ENCODE results near the gene ABI3BP.
"Not testable (repeated sequence)": the region's sequence is repeated elsewhere in the genome, so short reads cannot be mapped to it uniquely, and the experiment has no call there.

The ABI3BP gene, protein sequence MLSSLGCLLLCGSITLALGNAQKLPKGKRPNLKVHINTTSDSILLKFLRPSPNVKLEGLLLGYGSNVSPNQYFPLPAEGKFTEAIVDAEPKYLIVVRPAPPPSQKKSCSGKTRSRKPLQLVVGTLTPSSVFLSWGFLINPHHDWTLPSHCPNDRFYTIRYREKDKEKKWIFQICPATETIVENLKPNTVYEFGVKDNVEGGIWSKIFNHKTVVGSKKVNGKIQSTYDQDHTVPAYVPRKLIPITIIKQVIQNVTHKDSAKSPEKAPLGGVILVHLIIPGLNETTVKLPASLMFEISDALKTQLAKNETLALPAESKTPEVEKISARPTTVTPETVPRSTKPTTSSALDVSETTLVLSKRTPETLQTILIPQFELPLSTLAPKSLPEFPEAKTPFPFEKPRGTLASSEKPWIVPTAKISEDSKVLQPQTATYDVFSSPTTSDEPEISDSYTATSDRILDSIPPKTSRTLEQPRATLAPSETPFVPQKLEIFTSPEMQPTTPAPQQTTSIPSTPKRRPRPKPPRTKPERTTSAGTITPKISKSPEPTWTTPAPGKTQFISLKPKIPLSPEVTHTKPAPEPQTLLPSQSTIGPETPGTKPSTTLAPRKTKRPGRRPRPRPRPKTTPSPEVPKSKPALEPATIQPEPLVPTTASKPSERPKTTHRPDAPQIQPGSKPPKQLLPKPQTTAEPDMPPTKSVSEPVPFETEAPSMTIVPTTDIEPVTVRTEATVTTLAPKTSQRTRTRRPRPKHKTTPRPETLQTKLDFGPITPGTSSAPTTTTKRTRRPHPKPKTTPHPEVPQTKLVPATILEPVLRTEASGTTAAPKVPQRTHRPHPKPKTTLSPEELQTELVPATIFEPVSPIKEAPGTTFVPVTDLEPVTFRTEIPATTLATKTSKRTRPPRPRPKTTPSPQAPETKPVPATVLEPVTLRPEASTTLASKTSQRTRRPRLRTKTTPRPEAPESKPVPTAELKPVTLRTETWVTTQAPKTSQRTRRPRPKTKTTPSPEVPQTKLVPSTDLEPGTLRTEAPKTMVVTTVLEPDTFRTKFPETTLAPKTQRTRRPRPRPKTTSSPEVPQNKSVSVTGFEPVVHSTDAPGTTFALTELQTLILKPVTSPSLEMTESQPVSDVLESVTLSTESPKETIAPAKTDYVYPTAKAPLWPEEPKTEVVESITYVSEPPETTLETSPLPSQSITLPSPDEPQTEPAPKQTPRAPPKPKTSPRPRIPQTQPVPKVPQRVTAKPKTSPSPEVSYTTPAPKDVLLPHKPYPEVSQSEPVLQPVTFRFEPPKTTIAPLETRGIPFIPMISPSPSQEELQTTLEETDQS (N-terminal part only)

GRCh38 chr3:100993309-100993708 is at the start of gene ABI3BP:
Gene ABI3BP (minus strand): TSS chr3:100993421. CDS start chr3:100993384, 37 bp downstream.
- peak in 17 of 58 donors; percentile 0 to 15 (median 5) for DNase-seq

DNA sequence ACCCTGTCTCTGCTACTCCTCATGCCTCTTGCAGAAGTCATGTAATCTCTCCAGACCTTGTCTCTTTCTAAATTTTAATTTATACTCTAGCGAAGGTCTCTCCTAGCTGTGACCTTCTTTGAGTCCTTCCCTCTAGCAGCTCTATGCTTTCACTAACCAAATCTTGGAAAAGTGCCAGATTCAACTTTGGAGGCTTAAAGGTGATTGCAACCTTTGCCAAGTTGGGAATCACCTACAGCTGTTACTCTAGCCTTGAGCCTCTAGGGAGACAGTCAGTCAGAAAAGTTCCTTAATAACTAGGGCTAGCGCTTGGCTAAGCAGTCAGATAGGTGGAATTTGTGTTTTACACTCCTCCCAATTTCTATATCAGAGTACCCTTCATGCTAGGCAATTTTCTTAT is 46.1 kb upstream of the ABI3BP start:
- DNase-seq = no peak

- DNase-seq = no peak
Measured at GRCh38 chr3:101038880-101039279, 45.7 kb upstream of the ABI3BP start.

DNA sequence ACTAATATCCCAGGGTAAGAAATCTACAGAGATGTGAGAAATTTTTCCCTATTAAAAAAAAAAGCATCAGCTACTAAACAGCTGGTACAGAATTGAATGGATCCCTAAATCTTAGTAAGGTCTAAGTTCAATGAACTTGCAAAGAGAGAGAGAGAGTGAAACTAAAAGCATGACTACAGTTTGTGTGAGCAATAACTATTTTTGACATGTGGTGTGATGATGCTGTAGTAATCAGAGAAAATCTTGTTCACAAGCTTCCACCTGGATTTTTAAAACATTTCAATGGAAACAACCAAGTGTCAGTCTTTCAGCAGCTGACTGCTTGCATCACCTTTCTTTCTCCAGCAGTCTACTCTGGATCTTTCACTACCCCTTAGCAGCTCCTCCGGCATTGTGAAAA is 45.2 kb upstream of the ABI3BP start:
- DNase-seq = no peak

GRCh38 chr3:101037613-101038012 is 44.4 kb upstream of the ABI3BP start:
- no peak for DNase-seq

DNA sequence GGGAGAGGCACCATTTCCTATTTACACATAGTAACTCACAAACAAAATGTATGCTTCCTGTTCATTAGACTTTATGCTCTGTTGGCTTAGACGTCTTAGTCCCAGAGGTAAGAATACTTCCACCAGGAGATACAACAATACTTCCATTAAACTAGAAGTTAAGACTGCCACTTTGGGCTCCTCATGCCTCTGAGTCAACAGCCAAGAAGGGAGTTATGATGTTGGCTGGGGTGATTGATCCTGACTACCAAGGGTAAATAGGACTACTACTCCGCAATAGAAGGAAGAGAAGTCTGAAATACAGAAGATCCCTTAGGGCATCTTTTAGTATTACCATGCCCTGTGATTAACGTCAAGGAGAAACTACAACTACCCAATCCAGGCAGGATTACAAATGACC is 43.5 kb upstream of the ABI3BP start:
- DNase-seq = no peak

GRCh38 chr3:101036213-101036618 is 43.0 kb upstream of the ABI3BP start:
- DNase-seq = no peak

DNA sequence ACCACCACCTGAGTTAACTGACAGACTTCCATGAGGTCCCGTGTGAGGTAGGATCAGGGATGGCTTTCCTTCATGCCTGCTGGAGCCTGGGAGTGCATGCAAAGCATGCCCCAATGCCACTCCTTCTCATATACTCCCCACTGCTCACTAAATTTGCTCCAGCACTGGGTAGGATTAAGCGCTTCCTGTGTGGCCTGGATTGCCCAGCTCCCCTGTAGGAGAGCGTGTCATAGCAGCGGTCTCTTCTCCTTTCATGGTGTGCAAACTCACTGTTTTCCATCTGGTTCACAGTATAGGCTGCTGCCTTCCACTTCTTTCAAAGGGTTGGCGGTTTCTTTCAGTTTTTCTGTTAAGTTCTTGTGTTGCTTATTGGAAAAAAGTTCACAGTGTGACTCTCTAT is 34.1 kb upstream of the ABI3BP start:
- DNase-seq = no peak

GRCh38 chr3:101026881-101027280 is 33.7 kb upstream of the ABI3BP start:
- DNase-seq = no peak

DNA sequence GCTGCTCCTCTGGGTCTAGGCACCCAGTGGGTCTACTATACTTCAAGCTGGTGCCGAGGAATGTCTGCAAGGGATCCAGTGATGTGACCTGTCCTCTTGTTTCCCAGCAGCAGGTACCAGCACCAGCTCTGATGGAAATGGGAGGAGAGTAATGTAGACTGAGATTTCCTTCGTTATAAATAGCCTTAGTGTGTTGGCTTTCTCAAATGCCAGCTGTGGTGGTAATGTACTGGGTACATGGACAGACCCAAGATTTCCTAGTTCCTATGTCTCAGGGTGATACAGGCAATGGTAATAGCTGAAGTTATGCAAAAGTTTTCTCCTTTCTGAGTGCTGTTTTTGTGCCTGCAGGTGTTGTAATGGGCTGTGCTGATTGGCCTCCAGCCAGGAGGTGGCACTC is 33.0 kb upstream of the ABI3BP start:
- DNase-seq = no peak

DNA sequence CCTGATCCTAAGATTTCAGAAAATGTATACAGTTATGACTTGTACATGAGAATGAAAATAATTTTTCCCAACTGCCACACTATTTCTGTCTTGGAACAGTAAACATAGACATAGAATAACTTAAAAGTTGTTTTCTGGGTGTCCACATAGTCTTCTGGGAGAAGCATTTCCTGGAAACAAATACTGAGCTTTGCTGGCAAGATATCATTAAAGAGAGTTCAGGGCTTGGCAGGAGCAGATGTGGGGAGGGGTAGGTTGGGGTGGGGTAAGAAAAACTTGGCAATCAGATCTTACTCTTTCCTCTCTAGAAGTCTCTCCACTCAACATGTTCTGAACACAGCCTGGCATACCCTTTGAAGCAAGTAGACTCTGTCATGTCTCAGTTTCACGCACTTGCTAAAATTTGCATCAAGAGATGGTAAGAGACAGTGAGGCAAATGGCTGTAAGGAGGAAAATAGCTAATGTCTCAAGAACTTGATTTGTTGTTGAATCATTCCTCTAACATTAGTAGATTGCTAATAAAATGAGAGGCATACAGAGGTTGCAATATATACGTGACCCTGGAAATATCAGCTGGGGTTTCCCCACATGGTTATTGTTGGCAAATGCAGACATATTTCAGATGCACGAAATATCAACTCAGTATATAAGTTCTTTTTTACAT is 27.3 kb upstream of the ABI3BP start:
- DNase-seq = no peak

- no peak for DNase-seq
Measured at GRCh38 chr3:101017017-101017416, 23.8 kb upstream of the ABI3BP start.

GRCh38 chr3:101012312-101012711 is 19.1 kb upstream of the ABI3BP start:
- DNase-seq = not testable (repeated sequence)

- no peak for DNase-seq
Measured at GRCh38 chr3:101011136-101011535, 17.9 kb upstream of the ABI3BP start.

GRCh38 chr3:101010296-101010695 is 17.1 kb upstream of the ABI3BP start:
- no peak for DNase-seq

DNA sequence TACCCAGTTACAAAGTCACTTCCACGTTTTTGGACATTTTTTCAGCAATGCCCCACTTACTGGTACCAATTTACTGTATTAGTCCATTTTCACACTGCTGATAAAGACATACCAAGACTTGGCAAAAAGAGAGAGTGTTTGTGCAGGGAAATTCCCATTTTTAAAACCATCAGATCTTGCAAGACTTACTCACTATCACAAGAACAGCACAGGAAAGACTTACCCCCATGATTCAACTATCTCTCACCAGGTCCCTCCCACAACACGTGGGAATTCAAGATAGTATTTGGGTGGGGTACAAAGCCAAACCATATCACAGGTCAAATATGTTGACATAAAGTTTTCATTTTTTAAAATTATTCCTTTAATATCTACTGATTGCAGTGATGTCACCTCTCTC is 16.2 kb upstream of the ABI3BP start:
- DNase-seq = no peak

GRCh38 chr3:100999160-100999559 is 5.9 kb upstream of the ABI3BP start:
- DNase-seq = no peak

GRCh38 chr3:100994809-100995208 is 1.6 kb upstream of the ABI3BP start:
- DNase-seq = no peak

- DNase-seq = no peak
Measured at GRCh38 chr3:100994187-100994586, 966 bp upstream of the ABI3BP start.

- DNase-seq = no peak
Measured at GRCh38 chr3:100992231-100993012, 799 bp downstream of the ABI3BP start.

Measured in anterior cingulate cortex (tissue), 58 donors.